ENCODE results near the gene ITGA2B.

GRCh38 chr17:44362459-44362948 is 26.9 kb downstream of the ITGA2B start:
- TF ChIP-seq GATA2 (IDR thresholded peaks at IDR 0.05; ENCODE audit: low read depth, low read length) (no peak), GATA3 (IDR thresholded peaks at IDR 0.05; ENCODE audit: low read depth, low read length) (no peak)

Data from SH-SY5Y (cell line).